GM12892 (cell line): Measurements from ENCODE around the gene TCF23.

Source experiments
- POLR2A ChIP-seq: IDR thresholded peaks from 2 replicates; pipeline ENCODE4 v1.6.1; 2011; ENCODE audit warnings: low read depth, low read length, control low read depth
- POLR2AphosphoS5 ChIP-seq: IDR thresholded peaks from 2 replicates; pipeline ENCODE4 v1.6.1; 2011; ENCODE audit warnings: low read depth, low read length, control low read depth

DNA sequence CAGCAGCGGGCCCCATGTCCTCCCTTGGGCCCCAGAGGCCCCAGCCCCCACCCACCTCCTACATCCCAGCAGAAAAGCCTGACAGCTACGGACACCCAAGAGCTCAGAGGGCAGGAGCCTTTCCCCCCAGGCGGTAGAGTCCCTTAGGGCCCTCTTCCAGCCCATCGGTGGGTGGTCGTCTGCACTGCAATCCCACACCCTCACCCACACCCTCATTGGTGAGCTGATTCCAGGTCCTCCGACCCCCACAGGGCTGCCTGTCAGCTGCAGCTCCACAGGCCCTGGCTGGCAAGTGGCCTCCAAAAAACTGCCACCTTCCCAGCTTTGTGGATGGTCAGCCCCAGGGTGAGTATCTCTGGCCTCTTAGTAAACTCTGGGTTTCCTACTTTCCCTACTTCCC, 10.5 kb downstream of the TCF23 start:
- no peak for TF ChIP-seq POLR2A
- TF ChIP-seq POLR2AphosphoS5, result no peak
